IPS-11a (cell line): Measurements from ENCODE around the gene TNNC2.
"Not testable (repeated sequence)": the region's sequence is repeated elsewhere in the genome, so short reads cannot be mapped to it uniquely, and the experiment has no call there.

Source experiments
- H3K4me3 ChIP-seq: one replicate; pipeline ENCODE4 v1.5.1; 2013; ENCODE audit warnings: low read depth, low read length, control low read depth

TNNC2 gene

DNA sequence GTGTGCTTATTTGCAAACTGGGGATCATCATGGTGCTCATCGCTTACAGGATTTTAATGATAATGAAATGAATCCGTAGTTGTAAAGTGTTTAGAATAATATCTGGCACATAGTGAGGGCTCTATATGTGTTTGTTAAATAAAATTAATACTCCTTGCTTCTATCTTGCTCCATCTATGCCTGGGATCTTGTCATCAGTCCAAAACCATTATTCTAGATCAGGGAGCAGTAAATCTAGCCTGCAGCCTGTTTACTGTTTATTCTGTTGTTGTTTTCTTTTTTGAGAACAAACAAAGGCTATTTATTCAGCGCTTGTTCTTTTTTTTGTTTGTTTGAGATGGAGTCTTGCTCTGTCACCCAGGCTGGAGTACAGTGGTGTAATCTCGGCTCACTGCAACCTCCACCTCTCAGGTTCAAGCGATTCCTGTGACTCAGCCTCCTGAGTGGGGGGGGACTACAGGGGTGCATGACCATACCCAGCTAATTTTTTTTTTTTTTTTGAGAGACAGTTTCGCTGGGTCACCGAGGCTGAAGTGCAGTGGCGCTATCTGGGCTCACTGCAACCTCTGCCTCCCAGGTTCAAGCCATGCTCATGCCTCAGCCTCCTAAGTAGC is 22.0 kb upstream of the TNNC2 start:
- no peak overlapping the region for H3K4me3 ChIP-seq

DNA sequence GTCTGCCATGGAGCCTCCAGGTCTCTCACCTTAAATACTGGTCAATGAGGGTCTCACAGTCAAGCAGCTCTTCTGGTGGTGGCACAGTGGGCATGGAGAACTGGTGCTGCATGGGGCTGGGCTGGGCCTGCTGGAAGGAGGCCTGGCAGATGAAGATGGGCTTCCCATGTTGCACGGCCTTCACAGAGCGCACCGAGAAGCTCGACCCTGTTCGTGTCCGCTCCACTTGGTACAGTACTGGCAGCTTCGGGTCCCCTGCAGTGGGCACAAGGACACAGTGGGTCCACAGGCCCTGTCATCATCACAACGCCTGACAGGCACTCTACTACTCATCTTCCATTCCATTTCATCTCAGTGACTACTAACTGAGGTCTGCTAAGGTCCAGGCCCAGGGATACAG is 21.3 kb upstream of the TNNC2 start:
- no peak overlapping the region for H3K4me3 ChIP-seq

DNA sequence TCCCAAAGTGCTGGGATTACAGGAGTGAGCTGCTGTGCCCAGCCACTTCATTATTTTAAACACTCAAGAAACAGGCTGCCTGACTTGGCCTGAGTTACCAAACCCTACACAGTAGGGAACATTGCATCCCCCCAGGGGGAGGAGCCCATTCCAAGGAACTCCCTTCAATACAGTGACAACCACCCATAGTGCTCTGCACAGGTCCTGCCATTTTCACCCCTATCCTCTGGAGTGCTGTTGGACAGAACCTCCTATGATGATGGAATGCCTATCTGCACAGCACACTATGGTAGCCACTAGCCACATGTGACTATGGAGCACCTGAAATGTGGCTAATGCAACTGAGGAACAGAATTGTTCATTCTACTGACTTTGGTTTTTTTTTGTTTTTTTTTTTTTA is 18.3 kb upstream of the TNNC2 start:
- no peak overlapping the region for H3K4me3 ChIP-seq

DNA sequence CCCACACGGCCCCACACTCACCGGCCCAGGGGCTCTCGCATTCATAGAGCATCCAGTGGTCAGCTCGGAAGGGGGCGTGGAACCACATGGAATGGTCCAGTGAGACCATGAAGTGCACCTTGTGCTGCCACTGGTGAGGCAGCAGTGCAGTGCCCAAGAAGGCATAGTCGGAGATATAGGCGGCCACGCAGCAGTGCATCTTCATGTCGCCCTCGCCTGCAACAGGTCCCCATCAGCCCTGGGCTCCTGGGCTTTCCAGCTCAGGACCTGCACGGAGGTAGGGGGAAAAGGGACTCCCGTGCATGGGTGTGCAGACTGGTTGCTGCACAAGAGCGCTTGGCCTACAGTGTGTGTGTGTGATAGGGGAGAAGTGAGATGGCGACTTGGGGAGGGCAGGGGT is 16.4 kb upstream of the TNNC2 start:
- no peak overlapping the region for H3K4me3 ChIP-seq

DNA sequence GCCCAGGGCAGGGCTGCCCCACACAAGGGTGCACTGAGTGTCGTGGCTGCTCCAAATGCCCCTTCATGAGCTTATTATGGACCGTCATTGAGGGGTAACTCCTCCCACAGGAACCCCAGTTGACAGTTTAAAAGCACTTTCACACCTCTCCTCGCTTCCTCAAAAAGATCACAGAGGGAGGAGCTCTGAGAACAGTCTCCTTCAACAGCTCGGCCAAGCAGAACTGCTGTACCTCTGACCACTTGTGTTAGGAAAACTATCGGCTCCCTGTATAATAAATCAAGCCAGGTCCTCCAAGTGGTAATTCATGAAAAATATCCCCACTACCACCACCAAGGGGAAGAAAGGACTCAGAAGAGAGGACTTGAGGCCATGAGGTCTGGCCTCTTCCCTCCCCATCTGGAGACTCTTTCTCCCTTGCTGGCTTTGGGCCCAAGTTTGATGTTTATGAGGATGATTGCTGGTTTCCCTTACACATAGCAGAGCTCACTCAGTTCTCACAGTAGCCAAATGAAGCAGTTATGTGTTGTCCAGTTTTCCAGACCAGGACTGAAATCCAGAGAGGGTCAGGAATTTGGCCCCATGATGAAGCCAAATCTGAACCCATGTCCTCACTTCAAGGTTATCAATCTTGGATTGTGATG is 15.2 kb upstream of the TNNC2 start:
- no peak overlapping the region for H3K4me3 ChIP-seq

DNA sequence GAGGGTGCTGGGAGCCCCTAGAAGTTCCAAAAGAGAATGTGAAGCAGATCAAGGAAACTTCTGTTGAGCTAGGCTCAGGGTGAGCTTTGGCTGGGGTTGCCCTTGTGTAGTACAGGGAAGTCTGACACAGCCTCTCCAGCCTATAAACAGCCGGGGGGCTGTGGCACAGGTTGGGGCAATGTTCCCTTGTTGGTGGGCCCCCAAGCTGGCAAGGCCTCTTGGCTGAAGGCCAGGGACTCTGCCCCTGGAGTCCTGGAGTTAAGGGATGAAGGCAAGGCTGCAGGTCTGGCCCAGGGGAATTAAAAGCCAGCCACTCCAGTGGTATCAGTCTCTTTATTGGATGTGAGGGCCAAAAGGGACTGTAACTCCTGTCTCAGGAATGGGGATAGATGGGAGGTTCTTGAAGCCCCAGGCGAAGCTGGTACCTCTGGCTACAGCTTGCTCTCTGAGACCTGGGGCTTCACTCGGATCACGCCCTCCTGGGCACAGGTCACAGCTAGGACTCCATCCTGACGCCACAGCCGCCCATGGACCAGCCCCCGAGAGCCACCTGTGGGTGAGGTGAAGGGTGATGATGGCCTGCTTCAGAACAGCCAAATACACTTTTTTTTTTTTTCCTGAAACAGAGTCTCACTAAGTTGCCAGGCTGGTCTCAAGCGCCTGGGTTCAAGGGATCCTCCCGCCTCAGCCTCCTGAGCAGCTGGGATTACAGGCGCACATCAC is 14.5 kb upstream of the TNNC2 start:
- H3K4me3 ChIP-seq, result no peak overlapping the region

DNA sequence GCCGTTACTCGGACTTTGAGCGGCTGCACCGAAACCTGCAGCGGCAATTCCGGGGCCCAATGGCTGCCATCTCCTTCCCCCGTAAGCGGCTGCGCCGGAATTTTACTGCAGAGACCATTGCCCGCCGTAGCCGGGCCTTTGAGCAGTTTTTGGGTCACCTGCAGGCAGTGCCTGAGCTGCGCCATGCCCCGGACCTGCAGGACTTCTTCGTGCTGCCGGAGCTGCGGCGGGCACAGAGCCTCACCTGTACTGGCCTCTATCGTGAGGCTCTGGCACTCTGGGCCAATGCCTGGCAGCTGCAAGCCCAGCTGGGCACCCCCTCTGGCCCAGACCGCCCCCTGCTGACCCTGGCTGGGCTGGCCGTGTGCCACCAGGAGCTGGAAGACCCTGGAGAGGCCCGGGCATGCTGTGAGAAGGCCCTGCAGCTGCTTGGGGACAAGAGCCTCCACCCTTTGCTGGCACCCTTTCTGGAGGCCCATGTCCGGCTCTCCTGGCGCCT is 13.6 kb upstream of the TNNC2 start:
- H3K4me3 ChIP-seq, result no peak overlapping the region

DNA sequence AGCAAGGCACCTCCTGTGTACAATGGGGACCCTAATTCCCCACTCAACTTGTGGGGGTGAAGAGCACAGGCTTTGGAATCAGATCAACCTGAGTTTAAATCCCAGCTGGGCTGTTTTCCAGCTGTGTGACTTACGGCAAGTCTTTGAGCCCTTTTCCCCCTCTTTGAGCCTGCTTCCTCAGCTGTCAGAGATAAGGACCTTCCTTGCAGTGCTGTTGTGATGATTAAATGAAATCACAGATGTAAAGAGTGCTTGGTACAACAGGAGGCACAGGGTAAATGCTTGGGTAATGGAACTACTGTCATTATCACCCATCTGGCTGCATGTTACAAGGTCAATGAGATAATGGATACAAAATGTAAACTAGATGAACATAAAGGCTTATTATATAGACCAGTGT is 9.7 kb upstream of the TNNC2 start:
- H3K4me3 ChIP-seq, result no peak overlapping the region

DNA sequence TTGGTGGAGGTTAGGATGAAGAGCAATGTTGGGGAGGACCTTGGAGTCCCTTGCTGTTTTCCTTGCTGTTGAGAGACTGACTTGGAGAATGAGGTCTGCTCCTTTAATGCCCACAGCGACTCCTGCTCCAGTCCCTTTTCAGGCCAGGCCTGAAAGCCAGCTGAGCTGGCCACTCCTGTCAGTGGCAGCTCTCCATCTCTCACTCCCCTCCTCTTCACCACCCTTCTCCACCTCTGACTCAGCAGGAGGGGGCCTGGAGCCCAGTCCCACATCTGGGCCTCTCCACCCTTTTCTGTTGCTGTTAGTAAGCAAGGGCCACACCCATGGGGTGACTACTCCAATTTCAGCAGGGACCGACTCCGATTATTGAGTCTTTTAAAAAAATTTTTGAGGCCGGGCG is 8.7 kb upstream of the TNNC2 start:
- no peak overlapping the region for H3K4me3 ChIP-seq

DNA sequence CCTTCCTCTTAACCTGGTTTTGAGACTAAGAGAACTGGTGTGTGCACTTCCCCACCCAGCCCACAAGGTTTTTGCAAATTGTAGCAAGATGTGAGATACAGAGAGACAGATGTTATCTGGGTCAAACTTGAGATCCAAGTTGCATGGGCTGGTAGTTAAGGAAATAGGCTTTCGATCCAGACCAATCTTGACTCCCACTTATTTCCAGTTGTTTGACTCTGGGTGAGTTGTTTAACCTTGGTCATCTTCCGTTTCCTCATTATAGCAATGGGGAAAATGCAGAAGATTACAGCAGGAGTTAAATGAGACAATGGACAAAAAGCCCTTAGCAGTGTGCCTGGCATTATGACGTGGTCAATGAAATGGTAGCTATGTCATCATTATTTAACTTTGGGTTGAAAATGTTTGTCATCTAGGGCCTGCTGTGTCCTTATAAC is 8.2 kb upstream of the TNNC2 start:
- no peak overlapping the region for H3K4me3 ChIP-seq

DNA sequence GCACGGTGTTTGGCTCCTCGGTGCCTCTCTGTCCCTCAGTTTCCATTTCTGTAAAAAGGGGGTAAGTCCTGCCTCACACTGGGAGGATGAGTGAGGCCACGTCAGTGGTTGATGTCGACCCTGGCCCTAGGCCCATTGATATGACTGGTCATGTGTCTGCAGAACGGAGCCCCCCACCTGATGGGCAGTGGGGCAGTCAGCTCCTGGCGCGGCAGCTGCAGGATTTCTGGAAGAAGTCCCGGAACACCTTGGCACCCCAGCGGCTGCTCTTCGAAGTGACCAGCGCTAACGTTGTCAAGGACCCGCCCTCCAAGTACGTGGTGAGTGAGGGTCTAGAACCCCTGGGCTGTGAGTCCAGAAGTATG is 7.7 kb upstream of the TNNC2 start:
- peak overlapping the region; percentile 52 for H3K4me3 ChIP-seq

DNA sequence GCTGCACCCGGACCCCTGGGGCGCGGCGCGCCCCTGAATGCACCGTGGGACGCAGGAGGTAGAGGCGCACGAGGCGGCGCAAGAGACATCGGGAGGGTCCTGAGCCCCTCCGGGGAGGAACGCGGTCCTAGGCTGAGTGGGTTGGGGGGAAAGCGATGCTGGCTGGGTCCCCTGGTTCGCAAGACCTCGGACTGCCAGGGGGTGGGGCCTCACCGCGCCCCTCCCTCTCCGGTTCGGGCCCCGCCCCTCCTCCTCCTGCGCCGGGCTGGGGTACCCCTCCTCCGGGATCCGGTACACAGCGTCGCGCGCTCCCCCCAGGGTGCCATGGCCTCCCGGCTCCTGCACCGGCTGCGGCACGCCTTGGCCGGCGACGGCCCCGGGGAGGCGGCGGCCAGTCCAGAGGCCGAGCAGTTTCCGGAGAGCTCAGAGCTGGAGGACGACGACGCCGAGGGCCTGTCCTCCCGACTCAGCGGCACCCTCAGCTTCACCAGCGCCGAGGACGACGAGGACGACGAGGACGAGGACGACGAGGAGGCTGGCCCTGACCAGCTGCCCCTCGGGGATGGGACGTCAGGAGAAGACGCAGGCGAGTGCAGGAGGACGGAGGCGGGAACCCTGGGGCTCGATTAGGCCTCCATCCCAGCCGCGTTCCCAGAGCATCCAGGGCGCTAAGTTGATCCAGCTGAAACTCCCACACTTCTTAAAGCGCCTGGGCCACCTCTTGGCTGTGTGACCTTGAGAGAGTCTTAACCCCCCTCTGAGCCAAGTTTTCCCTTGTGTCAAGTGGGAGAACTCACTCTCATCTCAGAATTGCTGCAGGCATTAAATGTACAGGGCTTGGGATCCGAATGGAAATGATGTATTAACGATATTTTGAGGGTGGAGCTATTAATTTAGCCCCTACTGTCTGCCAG is 7.0 kb upstream of the TNNC2 start:
- H3K4me3 ChIP-seq, result peak overlapping the region; percentile 52

DNA sequence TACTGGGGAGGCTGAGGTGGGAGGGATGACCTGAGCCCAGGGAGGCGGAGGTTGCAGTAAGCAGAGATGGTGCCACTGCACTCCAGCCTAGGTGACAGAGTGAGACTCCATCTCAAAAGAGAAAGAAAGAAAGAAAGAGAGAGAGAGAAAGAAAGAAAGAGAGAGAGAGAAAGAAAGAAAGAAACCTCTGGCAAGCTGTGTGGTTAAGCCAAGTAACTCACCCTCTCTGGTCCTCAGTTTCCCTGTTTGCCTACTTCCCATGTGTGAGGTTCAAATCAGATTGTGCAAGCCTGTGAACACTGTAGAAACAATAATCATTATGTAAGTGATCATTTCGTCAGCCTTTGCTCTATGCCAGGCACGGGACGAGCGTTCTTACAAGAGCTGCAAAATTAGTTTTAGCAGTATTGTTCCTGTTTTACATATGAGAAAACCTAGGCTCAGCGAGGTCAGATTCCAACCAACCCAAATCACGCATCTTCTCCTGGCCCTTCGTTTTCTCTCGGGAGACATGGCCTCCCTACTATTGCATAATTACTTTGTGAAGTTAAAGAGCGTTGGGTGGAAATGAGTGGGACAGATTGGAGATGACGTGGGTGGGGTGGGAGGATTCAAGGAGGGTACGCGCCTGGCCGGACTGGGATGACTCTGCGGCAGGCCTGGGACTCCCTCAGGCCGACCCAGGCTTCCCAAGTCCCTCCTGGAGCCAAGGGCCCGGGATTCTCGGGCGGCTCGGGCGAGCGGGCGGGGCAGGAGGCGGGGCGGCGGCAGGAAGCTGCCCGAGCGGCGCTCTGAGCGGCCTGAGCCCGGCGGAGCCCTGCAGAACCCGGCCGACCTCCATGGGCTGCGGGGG is 6.1 kb upstream of the TNNC2 start, which contains the start of gene SNX21:
Gene SNX21 (plus strand): TSS at position 770 of the 853 bp plus-strand sequence. CDS start 121 bp downstream, outside the sequence.
- H3K4me3 ChIP-seq, result peak within 1 kb of the TSS; percentile 52

DNA sequence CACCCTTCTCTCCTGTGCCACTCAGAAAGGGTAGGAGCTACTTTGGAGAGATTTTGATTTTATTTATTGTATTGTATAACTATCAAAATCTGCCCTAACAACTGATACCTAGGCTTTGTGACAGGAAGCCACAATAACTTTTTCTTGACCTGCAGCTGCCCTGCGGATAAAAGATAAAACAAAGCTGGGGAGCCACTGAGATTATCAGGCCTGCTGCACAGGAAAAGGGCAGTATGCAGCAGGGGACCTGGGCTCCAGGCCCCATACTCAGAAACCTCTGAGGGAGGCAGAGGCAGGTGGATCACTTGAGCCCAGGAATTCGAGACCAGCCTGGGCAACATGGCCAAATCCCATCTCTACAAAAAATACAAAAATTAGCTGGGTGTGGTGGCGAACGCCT is 5.5 kb upstream of the TNNC2 start:
- no peak overlapping the region for H3K4me3 ChIP-seq

DNA sequence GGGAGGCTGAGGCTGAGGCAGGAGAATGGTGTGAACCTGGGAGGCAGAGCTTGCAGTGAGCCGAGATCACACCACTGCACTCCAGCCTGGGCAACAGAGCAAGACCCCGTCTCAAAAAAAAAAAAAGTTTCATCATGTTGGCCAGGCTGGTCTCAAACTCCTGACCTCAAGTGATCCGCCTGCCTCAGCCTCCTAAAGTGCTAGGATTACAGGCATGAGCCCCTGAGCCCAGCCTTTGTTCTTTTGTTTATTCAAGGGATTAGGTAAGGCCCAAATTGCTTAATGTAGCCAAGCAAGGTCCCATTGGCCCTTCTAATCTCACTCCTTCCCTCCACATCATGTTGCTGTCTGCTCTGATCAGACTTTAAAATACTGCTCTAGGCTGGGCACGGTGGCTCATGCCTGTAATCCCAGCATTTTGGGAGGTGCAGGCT is 2.6 kb upstream of the TNNC2 start:
- not testable (repeated sequence) for H3K4me3 ChIP-seq

DNA sequence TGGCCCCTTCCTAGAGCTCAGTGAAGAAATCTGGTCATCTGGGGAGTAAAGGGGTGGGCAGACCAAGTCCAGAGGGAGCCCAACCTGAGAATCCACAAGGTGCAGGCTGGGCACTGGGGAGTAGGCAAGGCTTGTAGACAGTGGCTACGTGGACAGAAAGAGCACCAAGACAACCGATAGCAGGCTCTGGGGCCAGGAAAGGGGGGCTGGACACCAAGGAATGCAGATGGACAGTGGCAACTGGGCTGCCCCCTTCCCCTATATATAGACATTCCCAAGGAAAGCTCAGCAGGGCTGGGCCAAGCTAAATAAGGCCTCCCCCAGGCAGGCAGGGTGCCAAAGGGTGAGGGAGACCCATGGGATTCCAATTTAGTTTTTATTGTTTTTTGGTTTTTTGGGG is 1.5 kb upstream of the TNNC2 start:
- H3K4me3 ChIP-seq, result no peak overlapping the region

DNA sequence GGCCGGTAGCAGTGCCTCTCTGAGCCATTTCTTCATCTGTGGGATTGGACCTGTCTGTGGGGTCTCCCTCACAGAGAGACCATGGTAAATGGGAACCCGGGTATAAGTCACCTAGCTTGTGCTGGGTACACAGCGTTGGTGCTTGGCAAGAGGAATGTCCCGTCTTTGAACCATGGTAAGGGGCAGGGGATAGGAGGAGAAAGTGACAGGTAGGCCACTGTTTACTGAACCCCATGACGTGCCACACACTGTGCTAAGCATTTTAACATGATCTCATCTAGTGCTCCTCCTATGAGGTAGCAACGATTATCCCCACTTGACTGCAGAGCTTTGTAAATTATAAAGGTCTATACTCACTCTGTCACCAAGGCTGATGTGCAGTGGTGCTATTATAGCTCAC is 600 bp upstream of the TNNC2 start:
- no peak overlapping the region for H3K4me3 ChIP-seq

DNA sequence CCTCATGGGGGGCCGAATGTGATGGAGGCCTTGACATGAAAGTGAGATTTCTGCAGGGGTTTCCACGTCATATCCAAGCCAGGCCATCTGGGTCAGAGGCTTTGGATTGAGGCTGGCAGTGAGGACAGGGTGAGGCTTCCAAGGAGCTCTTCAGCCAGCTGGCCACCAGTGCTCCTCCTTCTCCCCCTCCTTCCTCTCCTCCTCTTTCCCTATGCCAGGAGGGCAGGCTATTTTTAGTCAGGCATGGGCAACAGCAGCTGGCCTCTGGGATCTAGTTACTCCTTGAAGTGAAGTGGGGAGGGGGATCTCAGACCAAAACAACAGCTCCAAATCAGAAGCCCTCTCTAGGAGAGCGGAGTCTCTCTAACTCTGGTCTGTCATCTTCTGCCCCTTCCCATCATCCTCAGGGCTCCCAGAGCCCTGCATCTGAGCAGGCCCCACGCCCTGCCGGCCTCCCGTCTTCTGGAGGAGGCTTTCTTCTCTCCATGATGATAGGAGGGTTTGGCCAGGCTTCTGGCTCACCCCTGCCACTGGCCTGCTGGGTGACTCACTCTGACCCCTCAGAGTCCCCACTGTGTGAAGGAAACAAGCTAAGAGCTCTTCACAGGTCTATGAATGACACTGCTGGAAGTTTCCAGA is 612 bp downstream of the TNNC2 start:
- H3K4me3 ChIP-seq, result no peak overlapping the region

DNA sequence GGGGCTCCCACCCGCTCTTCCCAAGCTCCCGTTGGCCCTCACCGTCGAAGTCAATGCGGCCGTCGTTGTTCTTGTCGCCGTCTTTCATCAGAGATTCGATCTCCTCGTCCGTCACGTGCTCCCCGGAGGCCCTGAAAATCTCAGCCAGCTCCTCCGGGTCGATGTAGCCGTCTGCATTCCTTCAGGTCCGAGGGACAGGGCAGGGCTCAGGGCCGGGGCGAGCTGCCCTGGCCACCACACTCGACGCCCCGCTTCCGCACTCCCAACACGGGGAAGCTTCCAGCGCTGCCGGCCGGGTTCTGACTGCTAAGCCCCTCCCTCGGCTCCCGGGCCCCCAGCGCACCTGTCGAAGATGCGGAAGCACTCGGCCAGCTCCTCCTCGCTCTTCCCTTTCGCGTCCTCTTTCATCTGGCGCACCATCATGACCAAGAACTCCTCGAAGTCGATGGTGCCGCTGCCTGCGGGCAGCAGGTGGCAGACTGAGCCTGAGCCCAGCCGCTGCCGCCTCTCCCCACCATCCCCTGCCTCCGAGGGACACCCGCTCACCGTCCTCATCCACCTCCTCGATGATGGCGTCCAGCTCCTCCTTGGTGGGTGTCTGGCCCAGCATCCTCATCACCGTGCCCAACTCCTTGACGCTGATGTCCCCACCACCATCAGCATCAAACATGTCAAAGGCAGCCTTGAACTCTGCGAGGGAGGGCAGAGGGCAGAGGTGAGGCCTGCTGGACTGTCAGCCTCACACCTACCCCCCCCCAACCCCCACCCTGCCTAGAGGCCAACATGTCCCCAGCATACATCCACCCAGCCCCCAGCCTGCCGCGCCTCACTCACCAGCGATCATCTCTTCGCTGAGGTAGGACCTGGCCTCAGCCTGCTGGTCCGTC is 2.9 kb downstream of the TNNC2 start:
- no peak overlapping the region for H3K4me3 ChIP-seq
